HEK293T (cell line): Measurements from ENCODE around the gene EPB41L3.

Experiments
- ARNT ChIP-seq: fragments of 450-650 bp; IDR thresholded peaks from 2 replicates; pipeline ENCODE4 v1.6.1; 2017; ENCODE audit warnings: mild to moderate bottlenecking
- BHLHE40 ChIP-seq: fragments of 450-650 bp; IDR thresholded peaks from 2 replicates; pipeline ENCODE4 v1.6.1; 2016; ENCODE audit warnings: mild to moderate bottlenecking, moderate library complexity, borderline replicate concordance
- ELF4 ChIP-seq: fragments of 450-650 bp; IDR thresholded peaks from 2 replicates; pipeline ENCODE4 v1.6.1; 2017; ENCODE audit warnings: antibody characterized with exemption
- FOXA1 ChIP-seq: fragments of 450-650 bp; IDR thresholded peaks from 2 replicates; pipeline ENCODE4 v1.6.1; 2016; ENCODE audit warnings: mild to moderate bottlenecking
- FOXK2 ChIP-seq: fragments of 450-650 bp; IDR thresholded peaks from 2 replicates; pipeline ENCODE4 v1.6.1; 2016; ENCODE audit warnings: mild to moderate bottlenecking
- HDGF ChIP-seq: fragments of 450-650 bp; IDR thresholded peaks from 2 replicates; pipeline ENCODE4 v1.6.1; 2017; ENCODE audit warnings: antibody characterized with exemption, borderline replicate concordance
- L3MBTL2 ChIP-seq: fragments of 450-650 bp; conservative IDR thresholded peaks from 2 replicates; pipeline ENCODE4 v1.6.1; 2016; ENCODE audit warnings: mild to moderate bottlenecking
- LEF1 ChIP-seq: fragments of 450-650 bp; IDR thresholded peaks from 2 replicates; pipeline ENCODE4 v1.6.1; 2017; ENCODE audit warnings: mild to moderate bottlenecking, borderline replicate concordance
- NFRKB ChIP-seq: fragments of 450-650 bp; IDR thresholded peaks from 2 replicates; pipeline ENCODE4 v1.6.1; 2016; ENCODE audit warnings: mild to moderate bottlenecking, moderate library complexity
- SP1 ChIP-seq: fragments of 450-650 bp; IDR thresholded peaks from 2 replicates; pipeline ENCODE4 v1.6.1; 2017
- SUZ12 ChIP-seq: fragments of 450-650 bp; IDR thresholded peaks from 2 replicates; pipeline ENCODE4 v1.6.1; 2016; ENCODE audit warnings: mild to moderate bottlenecking
- TARDBP ChIP-seq: fragments of 450-650 bp; IDR thresholded peaks from 2 replicates; pipeline ENCODE4 v1.6.1; 2016
- ZNF384 ChIP-seq: fragments of 450-650 bp; IDR thresholded peaks from 2 replicates; pipeline ENCODE4 v1.6.1; 2016

DNA sequence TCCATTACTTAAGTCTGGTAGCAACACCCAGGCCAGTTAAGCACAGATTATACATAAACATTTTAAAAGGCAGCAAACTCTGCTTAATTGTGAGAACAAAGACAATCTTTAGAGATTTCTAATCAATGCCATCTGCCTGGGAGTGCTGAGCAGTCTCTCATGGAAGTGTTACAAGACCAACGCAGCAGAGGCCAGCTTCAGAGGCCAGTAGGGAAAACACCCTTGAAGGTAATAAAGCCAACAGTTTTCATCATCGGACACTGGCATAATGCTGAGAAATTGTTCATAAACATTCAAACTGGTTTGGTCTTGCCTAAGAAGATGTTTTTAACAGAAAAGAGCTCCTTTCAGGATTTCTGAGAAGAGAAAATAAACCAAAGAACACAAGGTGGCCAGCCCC is 35.0 kb downstream of the EPB41L3 start:
- TF ChIP-seq ELF4 (no peak), ARNT (no peak), BHLHE40 (no peak), TARDBP (no peak), FOXA1 (no peak), SP1 (no peak), SUZ12 (no peak), FOXK2 (no peak), L3MBTL2 (no peak), LEF1 (no peak), NFRKB (no peak), ZNF384 (no peak), HDGF (no peak)
